OCI-LY3 (cell line): ENCODE results near the gene PCF11.

Experiments
- H2AFZ ChIP-seq: fragments of 200-600, 300-600 bp; shearing (Covaris generic); 2 replicates; pipeline ENCODE4 v1.6.0; 2014; ENCODE audit warnings: antibody characterized with exemption, low read depth, low read length
- H3K27ac ChIP-seq: fragments of 200-600, 300-600 bp; sonication (generic); 2 replicates; pipeline ENCODE4 v1.5.1; 2014; ENCODE audit warnings: mild to moderate bottlenecking, low read length, moderate library complexity, mixed read lengths
- H3K27me3 ChIP-seq: fragments of 200-600, 300-600 bp; sonication (generic); 2 replicates; pipeline ENCODE4 v1.6.1; 2014; ENCODE audit warnings: low read depth, low read length, mixed read lengths
- H3K36me3 ChIP-seq: fragments of 200-600, 300-600 bp; sonication (generic); replicated peaks from 2 replicates; pipeline ENCODE3; 2014; ENCODE audit warnings: low read depth, low read length, mixed read lengths
- H3K4me1 ChIP-seq: fragments of 300-600, 200-600 bp; sonication (generic); 2 replicates; pipeline ENCODE4 v1.6.1; 2014; ENCODE audit warnings: low read length, mixed read lengths
- H3K4me2 ChIP-seq: fragments of 200-600, 300-600 bp; sonication (generic); 2 replicates; pipeline ENCODE4 v1.6.1; 2014; ENCODE audit warnings: low read length, mixed read lengths
- H3K4me3 ChIP-seq: fragments of 300-600, 200-600 bp; sonication (generic); 2 replicates; pipeline ENCODE4 v1.5.1; 2014; ENCODE audit warnings: antibody characterized with exemption, mild to moderate bottlenecking, low read length, moderate library complexity
- H3K79me2 ChIP-seq: fragments of 300-600, 200-600 bp; shearing (Covaris generic); 2 replicates; pipeline ENCODE4 v1.6.1; 2014; ENCODE audit warnings: mild to moderate bottlenecking, low read length, mixed read lengths
- H3K9ac ChIP-seq: fragments of 300-600, 200-600 bp; shearing (Covaris generic); 2 replicates; pipeline ENCODE4 v1.6.0; 2014; ENCODE audit warnings: mild to moderate bottlenecking, low read length, moderate library complexity
- H3K9me3 ChIP-seq: fragments of 200-600, 300-600 bp; shearing (Covaris generic); 2 replicates; pipeline ENCODE4 v1.6.1; 2014; ENCODE audit warnings: low read length, mixed read lengths; ENCODE audit not compliant: insufficient read depth
- H4K20me1 ChIP-seq: fragments of 200-600, 300-600 bp; sonication (generic); 2 replicates; pipeline ENCODE4 v1.6.1; 2016; ENCODE audit warnings: low read length, mixed read lengths; ENCODE audit not compliant: insufficient read depth
- EZH2phosphoT487 ChIP-seq: fragments of 200-600 bp; shearing (Covaris generic); IDR thresholded peaks from 2 replicates; pipeline ENCODE4 v1.6.1; 2018; ENCODE audit warnings: antibody characterized with exemption, mixed run types, low read depth
- TF ChIP-seq, protein P1 (sequence below): fragments of 200-600, 300-600 bp; sonication (generic); IDR thresholded peaks from 2 replicates; pipeline ENCODE4 v1.5.1; 2014; ENCODE audit warnings: antibody characterized with exemption, low read length, low read depth

The PCF11 gene

DNA sequence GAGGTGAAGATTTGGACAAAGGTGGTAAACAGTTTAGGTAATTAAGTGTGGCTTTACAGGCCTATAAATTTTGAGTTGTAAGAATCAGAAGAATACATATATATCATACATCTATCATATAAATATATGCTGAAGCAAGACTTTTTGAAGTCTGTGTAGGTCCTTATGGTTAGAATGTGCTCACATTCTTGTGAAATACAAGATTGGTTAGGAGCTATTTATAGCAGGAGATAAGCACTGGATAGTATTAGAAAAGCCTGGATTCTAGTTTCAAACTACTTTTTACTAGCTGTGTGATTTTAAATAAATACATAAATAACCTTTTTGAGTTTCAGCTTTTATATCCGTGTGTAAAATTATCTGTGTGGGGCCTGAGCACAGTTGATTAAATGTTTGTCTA lies 78.9 kb downstream of the PCF11 start:
- TF ChIP-seq, protein P1, sequence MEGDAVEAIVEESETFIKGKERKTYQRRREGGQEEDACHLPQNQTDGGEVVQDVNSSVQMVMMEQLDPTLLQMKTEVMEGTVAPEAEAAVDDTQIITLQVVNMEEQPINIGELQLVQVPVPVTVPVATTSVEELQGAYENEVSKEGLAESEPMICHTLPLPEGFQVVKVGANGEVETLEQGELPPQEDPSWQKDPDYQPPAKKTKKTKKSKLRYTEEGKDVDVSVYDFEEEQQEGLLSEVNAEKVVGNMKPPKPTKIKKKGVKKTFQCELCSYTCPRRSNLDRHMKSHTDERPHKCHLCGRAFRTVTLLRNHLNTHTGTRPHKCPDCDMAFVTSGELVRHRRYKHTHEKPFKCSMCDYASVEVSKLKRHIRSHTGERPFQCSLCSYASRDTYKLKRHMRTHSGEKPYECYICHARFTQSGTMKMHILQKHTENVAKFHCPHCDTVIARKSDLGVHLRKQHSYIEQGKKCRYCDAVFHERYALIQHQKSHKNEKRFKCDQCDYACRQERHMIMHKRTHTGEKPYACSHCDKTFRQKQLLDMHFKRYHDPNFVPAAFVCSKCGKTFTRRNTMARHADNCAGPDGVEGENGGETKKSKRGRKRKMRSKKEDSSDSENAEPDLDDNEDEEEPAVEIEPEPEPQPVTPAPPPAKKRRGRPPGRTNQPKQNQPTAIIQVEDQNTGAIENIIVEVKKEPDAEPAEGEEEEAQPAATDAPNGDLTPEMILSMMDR: no peak
- TF ChIP-seq EZH2phosphoT487: no peak
- H2AFZ ChIP-seq: no peak overlapping the region
- no peak overlapping the region for H3K4me3 ChIP-seq
- no peak overlapping the region for H3K9ac ChIP-seq
- no peak overlapping the region for H3K4me2 ChIP-seq
- no peaks in the 10 kb centered on the region for H3K4me1 ChIP-seq
- H3K36me3 ChIP-seq: no peaks in the 10 kb centered on the region
- no peaks in the 10 kb centered on the region for H3K79me2 ChIP-seq
- no peak overlapping the region for H3K27ac ChIP-seq
- H4K20me1 ChIP-seq: no peaks in the 10 kb centered on the region
- no peaks in the 10 kb centered on the region for H3K27me3 ChIP-seq
- no peaks in the 10 kb centered on the region for H3K9me3 ChIP-seq
